ENCODE results near the gene ZSWIM9.

- TF ChIP-seq CTCF (IDR thresholded peaks at IDR 0.05; ENCODE audit: insufficient read depth, low read length, poor library complexity, severe bottlenecking) (no peak), EZH2phosphoT487 (conservative IDR thresholded peaks at IDR 0.05; ENCODE audit: low read length) (no peak)
Measured at GRCh38 chr19:48244281-48244680, 73.8 kb downstream of the ZSWIM9 start.
